Activated CD8-positive, alpha-beta memory T cell treated with anti-CD3 and anti-CD28 coated beads, Interleukin-2, amount 10 ng/mL, durations not matched to agents 7 days and 5 days (primary cell): ENCODE measurements around the gene FARP1. TPM values are rescaled to one million over a fixed set of nuclear protein-coding genes. Genes with fewer than 3 reads are reported as not detected.

Source experiments
- ATAC-seq: fragments of 150-1000 bp; cut with Tn5 transposase; one replicate; pipeline ENCODE4 v1.10.0; 2021; ENCODE audit warnings: moderate library complexity
- CTCF ChIA-PET: fragments of 350-600 bp; sonication (Branson Sonifier 250); formaldehyde crosslinking; loops from one replicate; lab custom pipeline; 2021; ENCODE audit warnings: antibody characterized with exemption; lab: Charles Lee
- DNase-seq: peaks from one replicate; pipeline ENCODE4 v3.0.0-alpha.2; 2020
- H3K27ac Mint-ChIP-seq: one replicate; pipeline ENCODE4 v1.8.0; 2021; ENCODE audit warnings: mild to moderate bottlenecking, mixed read lengths
- H3K27me3 Mint-ChIP-seq: one replicate; pipeline ENCODE4 v1.8.0; 2021; ENCODE audit warnings: mixed read lengths
- H3K36me3 Mint-ChIP-seq: one replicate; pipeline ENCODE4 v1.8.0; 2021; ENCODE audit warnings: mild to moderate bottlenecking, mixed read lengths
- H3K4me1 Mint-ChIP-seq: one replicate; pipeline ENCODE4 v1.8.0; 2021; ENCODE audit warnings: mixed read lengths
- H3K4me3 Mint-ChIP-seq: one replicate; pipeline ENCODE4 v1.8.0; 2021; ENCODE audit warnings: mild to moderate bottlenecking, moderate library complexity, mixed read lengths
- H3K9me3 Mint-ChIP-seq: one replicate; pipeline ENCODE4 v1.8.0; 2022; ENCODE audit warnings: low read depth, mixed read lengths
- total RNA-seq, 2 experiments: library from RNA; stranded (reverse); gene quantifications; one replicate each; pipeline ENCODE4 v1.2.3, GENCODE V29; 2021

The FARP1 gene
- total RNA-seq, 2 experiments from 2014 or later, result 0.44 to 0.87 TPM

DNA sequence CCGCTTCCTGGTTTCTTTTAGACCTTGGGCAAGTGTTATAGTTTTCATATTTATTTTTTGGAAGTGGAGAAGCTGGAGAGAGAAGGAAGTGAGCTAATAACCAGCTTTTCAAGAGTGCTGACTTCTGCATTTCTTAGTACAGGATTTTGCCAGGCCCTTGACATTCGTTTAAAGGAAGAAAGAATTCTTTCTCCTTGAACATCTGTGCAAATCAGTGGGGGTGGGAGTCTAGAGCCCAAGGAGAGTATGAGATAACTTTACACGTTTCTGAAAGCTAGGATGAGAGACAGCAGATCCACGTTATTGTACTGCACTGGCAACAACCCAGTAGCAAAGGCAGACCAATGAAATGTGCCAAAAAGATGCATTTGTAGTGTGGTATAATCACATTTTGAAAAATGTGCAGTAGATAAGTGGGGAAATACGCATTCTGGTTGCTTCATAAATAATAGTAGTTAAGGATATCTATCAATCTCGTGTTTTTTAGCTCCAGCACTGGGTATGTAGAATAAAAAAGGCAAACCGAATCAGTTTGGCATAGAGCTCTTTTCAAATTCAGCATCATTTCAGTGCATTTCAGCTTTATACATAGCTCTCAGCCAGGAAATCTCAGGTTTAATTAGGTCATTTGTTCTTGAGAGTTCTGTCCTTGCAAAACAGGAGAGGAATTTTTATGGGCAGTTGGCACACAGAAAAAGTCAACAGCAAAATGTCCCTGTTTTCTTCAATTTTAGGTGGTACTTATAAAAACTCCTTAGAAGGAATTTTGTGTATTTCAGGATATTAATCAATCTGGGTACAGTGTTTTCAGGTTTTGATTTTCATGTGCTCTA lies 29.9 kb downstream of the FARP1 start:
- no peak for ATAC-seq
- H3K4me3 Mint-ChIP-seq, result no peak overlapping the region
- no peak for DNase-seq
- no peaks in the 10 kb centered on the region for H3K4me1 Mint-ChIP-seq
- peaks cover 24% of the 10 kb centered on the region for H3K27me3 Mint-ChIP-seq
- no peaks in the 10 kb centered on the region for H3K9me3 Mint-ChIP-seq
- CTCF ChIA-PET, result no interaction called here
- H3K27ac Mint-ChIP-seq, result no peak overlapping the region
- no peaks in the 10 kb centered on the region for H3K36me3 Mint-ChIP-seq

DNA sequence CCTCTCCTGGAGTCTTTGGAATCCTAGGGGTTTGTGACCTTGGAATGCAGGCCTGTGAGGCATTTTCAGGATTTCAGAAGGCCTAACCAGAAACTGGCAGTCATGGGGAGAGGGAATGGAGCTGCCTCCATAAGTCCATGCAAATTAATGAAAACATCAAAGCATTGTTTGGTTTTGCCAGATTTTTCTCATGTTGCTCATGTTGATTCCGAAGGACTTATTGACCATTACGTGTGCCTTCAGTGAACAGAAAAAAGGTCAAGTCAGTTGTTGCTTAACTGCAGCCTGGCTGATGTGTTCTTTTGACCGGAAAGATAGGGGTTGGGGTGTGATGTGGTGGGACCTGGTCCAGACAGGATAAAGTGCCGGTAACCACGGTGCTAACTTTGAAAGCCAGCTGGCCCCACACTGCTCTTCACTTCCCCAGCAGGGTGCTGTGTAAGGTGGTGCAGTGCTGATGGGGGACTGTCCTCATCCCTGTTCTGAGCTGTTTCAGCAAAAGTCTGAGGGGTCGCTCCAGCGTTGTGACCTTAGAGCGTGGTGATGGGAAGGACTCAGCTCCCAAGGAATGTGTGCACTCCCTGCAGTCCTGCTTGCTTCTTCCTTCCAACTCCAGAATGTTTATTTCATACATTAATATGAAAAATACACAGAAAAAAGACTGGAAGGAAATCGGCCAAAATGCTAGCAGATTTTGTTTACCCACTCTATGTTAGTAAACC lies 30.7 kb downstream of the FARP1 start:
- no peaks in the 10 kb centered on the region for H3K9me3 Mint-ChIP-seq
- H3K36me3 Mint-ChIP-seq, result no peaks in the 10 kb centered on the region
- H3K27ac Mint-ChIP-seq, result no peak overlapping the region
- H3K4me1 Mint-ChIP-seq, result no peaks in the 10 kb centered on the region
- DNase-seq (no peak), ATAC-seq (no peak)
- peaks cover 23% of the 10 kb centered on the region for H3K27me3 Mint-ChIP-seq
- CTCF ChIA-PET, result no interaction called here
- H3K4me3 Mint-ChIP-seq, result no peak overlapping the region

DNA sequence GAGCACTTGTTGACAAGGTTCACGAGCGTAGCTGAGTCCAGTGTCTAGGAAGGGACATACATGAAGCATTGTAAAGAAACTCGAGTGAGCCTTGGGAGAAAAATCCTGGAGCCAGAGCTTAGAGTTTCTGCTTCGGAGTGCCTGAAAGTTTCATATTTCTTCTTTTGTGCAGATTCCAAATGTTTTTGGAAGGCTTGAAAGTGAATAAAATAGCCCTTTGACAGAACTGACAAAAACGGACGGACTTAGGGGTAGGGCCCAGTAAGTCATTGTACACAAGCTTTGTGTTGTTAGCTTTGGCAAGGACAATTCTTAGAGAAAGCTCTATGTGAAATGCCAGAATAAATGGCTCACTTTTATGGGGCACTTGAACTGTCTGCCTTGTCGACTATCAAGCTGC lies 31.4 kb downstream of the FARP1 start:
- DNase-seq (no peak), ATAC-seq (no peak)
- Mint-ChIP-seq H3K4me1 (no peaks in the 10 kb centered on the region), H3K9me3 (no peaks in the 10 kb centered on the region), H3K27ac (no peak overlapping the region), H3K4me3 (no peak overlapping the region), H3K36me3 (no peaks in the 10 kb centered on the region), H3K27me3 (peaks cover 22% of the 10 kb centered on the region)
- CTCF ChIA-PET, result no interaction called here

DNA sequence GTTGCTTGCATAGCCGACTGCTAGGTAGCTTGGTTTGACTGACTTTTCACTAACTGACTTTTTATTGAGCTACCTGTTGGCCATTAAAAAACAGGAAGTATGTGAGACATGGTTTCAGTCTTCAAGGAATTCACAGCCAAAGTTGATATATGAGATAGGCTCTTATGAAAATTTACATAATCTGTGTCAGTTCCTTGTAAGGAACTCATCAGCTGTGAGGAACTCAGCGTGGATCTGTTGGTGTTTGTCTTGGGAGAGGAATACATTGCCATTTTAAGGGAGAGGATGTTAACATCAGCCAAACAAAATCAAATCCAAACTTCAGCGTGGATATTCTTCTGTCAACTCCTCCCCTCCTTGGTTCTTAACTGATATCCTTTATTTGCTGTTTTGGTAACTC lies 32.1 kb downstream of the FARP1 start:
- Mint-ChIP-seq H3K27ac (no peak overlapping the region), H3K36me3 (no peaks in the 10 kb centered on the region), H3K4me1 (no peaks in the 10 kb centered on the region), H3K27me3 (peaks cover 21% of the 10 kb centered on the region), H3K4me3 (no peak overlapping the region), H3K9me3 (no peaks in the 10 kb centered on the region)
- ATAC-seq (no peak), DNase-seq (no peak)
- CTCF ChIA-PET, result no interaction called here

DNA sequence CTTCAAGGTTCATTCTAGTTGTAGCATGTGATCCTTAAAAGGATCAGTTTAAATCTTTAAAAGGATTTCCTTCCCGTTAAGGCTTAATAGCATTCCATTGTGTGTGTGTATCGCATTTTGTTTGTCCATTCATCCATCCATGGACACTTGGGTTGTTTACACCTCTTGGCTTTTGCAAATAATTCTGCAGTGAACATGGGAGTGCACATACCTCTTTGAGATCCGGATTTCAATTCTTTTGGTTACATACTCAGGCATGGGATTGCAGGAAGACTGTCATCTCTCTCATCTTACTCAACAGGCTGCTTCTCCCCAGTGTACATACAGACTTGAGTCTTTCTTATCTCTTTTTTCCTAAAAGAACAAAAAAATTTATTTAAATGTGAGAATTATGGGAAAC lies 32.9 kb downstream of the FARP1 start:
- Mint-ChIP-seq H3K36me3 (no peaks in the 10 kb centered on the region), H3K27me3 (peaks cover 18% of the 10 kb centered on the region), H3K27ac (no peak overlapping the region), H3K4me3 (no peak overlapping the region), H3K9me3 (no peaks in the 10 kb centered on the region), H3K4me1 (no peaks in the 10 kb centered on the region)
- CTCF ChIA-PET, result no interaction called here
- ATAC-seq, result no peak
- no peak for DNase-seq

DNA sequence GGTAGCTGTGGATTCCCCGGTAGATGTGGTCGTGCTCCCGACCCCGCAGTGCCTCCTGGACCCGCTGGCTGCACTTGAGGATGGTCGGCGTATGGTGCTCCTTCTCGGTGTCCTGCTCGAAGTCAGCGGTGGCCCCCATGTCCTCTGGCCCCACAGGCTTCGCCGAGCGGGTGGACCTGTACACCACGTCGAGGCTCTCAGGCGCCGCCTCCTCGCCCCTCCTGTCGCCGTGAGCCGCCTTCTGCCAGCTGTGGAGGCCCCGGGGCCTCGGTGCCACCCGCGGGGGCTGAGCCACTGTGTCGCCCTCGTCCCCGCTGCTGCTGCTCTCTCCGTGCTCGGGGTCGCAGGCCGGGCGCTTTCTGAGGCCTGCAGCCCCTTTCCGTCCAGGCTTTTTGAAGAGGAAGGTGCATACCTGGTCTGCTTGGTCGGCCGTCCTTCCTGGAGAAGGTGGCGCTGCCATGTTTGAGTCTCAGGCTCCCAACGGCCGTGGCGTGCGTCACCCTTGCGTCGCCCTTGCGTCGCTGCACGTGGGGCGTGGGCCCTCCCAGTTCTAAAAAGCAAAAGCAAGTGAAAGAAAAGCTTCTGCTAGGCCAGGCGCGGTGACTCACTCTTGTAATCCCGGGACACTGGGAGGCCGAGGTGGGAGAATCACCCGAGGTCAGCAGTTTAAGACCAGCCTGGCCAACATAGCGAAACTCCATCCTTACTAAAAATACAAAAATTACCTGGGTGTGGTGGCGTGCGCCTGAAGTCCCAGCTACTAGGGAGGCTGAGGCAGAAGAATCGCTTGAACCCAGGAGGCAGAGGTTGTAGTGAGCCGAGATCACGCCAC lies 34.1 kb downstream of the FARP1 start, which contains the start of gene RNF113B:
RNF113B (minus strand) TSS at position 493 of the 832 bp plus-strand sequence; CDS start at position 460, 33 bp downstream.
- peaks cover 20% of the 10 kb centered on the region for H3K27me3 Mint-ChIP-seq
- no peak for ATAC-seq

DNA sequence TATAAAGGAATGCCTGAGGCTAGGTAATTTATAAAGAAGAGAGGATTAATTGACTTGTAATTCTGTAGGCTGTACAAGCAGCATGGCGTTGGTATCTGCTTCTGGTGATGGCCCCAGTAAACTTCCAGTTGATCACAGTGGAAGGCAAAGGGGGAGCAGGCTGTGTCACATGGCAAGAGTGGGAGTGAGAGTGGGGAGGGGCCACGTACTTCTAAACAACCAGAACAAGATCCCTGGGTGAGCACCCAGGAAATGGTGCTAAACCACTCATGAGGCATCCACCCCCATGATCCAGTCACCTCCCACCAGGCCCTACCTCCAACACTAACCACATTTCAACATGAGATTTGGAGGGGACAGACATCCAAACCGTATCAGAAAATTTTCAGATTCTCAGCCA lies 37.2 kb downstream of the FARP1 start:
- H3K4me3 Mint-ChIP-seq, result no peak overlapping the region

More for the DNA sequence above, 34.1 kb downstream of the FARP1 start, which contains the start of gene RNF113B:
- no peaks in the 10 kb centered on the region for H3K36me3 Mint-ChIP-seq
- H3K9me3 Mint-ChIP-seq, result no peaks in the 10 kb centered on the region
- H3K27ac Mint-ChIP-seq, result no peak within 1 kb of the TSS
- no peaks in the 10 kb centered on the region for H3K4me1 Mint-ChIP-seq
- no peak within 1 kb of the TSS for H3K4me3 Mint-ChIP-seq
- DNase-seq, result no peak
- CTCF ChIA-PET, result interaction anchor here (0.9 kb wide), 1 partner anchor 12 kb away, joined by 4 read pairs; no protein-coding TSS in a partner anchor

DNA sequence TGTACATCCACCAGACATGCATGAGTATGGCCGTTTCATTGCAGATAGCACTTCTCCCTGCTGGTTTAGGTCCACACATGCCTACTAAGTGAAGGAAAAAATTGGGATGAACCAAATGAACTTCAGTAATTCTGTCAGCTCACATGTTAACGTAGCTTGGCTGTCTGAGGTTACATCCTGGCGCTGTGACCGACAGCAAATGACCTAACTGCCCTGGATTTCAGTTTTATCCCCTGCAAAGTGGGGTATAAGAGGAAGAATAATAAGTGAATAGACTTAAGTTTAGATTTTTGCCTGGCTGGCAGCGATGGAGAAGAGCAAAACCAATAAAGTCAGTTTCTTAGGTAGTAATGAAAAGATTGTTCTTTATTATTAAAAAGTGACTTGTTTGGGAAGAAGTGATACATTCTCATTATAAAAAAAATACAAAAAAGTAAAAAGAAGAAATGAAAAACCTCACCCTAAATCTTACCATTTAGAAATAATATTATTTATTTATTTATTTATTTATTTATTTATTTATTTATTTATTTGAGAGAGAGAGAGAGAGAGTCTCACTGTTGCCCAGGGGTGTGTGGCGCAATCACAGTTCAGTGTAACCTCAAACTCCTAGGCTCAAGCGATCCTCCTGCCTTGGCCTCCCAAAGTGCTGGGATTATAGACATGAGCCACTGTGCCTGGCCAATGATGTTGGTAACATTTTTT lies 38.4 kb downstream of the FARP1 start:
- ATAC-seq (no peak), DNase-seq (no peak)
- H3K9me3 Mint-ChIP-seq, result no peaks in the 10 kb centered on the region
- CTCF ChIA-PET, result no interaction called here
- no peak overlapping the region for H3K4me3 Mint-ChIP-seq
- peaks cover 3% of the 10 kb centered on the region for H3K27me3 Mint-ChIP-seq
- no peak overlapping the region for H3K27ac Mint-ChIP-seq
- no peaks in the 10 kb centered on the region for H3K4me1 Mint-ChIP-seq
- H3K36me3 Mint-ChIP-seq, result no peaks in the 10 kb centered on the region

More for the DNA sequence above, 37.2 kb downstream of the FARP1 start:
- Mint-ChIP-seq H3K27me3 (peaks cover 3% of the 10 kb centered on the region), H3K9me3 (no peaks in the 10 kb centered on the region), H3K27ac (no peak overlapping the region), H3K4me1 (no peaks in the 10 kb centered on the region), H3K36me3 (no peaks in the 10 kb centered on the region)
- DNase-seq (no peak), ATAC-seq (no peak)
- CTCF ChIA-PET, result no interaction called here

DNA sequence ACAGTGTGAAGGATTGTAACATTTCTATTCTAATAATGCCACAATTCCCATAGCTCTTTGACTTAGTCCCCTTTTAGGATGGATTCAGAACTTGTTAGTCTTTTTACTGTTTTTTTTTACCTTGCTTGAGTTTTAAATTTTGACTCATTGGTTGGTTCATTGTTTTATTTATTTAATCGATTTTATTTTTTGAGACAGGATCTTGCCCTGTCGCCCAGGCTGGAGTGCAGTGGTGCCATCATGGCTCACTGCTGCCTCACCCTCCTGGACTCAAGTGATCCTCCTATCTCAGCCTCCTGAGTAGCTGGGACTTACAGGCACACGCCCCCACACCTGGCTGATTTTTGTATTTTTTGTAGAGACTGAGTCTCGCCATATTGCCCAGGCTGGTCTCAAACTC lies 39.3 kb downstream of the FARP1 start:
- Mint-ChIP-seq H3K4me3 (no peak overlapping the region), H3K9me3 (no peaks in the 10 kb centered on the region), H3K36me3 (no peaks in the 10 kb centered on the region), H3K27me3 (peaks cover 3% of the 10 kb centered on the region), H3K4me1 (no peaks in the 10 kb centered on the region), H3K27ac (no peak overlapping the region)
- DNase-seq (no peak), ATAC-seq (no peak)
- CTCF ChIA-PET, result no interaction called here

DNA sequence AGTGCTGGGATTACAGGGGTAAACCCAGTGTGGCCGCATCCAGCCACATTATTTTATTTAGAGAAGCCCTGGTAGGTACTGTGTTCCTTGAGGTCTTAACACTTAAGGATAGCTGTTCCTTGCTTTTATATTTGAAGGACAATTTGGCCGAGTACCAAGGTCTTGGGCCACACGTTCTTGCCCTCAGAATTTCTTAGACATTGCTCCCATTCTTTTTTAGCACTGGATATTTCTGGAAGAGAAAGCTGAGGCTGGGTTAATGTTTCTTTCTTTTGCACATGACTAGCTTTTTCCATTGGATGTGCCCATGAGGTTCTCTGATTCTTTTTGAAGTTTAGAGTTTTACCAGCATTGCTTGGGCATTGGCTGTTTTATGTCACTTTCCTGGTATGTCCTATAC lies 39.7 kb downstream of the FARP1 start:
- Mint-ChIP-seq H3K9me3 (no peaks in the 10 kb centered on the region), H3K36me3 (no peaks in the 10 kb centered on the region), H3K27ac (no peak overlapping the region), H3K27me3 (peaks cover 3% of the 10 kb centered on the region), H3K4me3 (no peak overlapping the region), H3K4me1 (no peaks in the 10 kb centered on the region)
- DNase-seq (no peak), ATAC-seq (no peak)
- CTCF ChIA-PET, result interaction anchor here (0.6 kb wide), 1 partner anchor 234 kb away, joined by 3 read pairs; no protein-coding TSS in a partner anchor

DNA sequence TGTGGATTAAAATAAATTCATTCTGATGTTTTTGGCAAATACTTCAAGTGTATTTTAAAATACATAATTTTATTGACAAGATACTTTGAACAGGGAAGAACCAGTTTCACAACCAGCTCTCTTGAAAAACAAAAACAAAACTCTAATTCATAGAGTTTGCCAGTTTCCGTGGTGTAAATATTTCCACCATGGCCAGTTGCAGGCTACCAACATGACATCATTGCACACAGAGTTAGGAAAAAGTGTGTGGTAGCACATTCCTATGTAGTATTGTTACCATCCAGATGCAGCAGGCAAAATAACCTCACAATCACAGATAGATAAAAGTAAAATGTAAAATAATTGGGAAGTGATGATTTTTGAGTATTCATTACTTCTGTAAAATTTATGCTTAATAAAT lies 41.9 kb downstream of the FARP1 start:
- H3K9me3 Mint-ChIP-seq, result no peaks in the 10 kb centered on the region
- no peaks in the 10 kb centered on the region for H3K36me3 Mint-ChIP-seq
- CTCF ChIA-PET, result no interaction called here
- no peak overlapping the region for H3K27ac Mint-ChIP-seq
- no peaks in the 10 kb centered on the region for H3K4me1 Mint-ChIP-seq
- ATAC-seq (no peak), DNase-seq (no peak)
- no peak overlapping the region for H3K4me3 Mint-ChIP-seq
- H3K27me3 Mint-ChIP-seq, result peaks cover 3% of the 10 kb centered on the region

DNA sequence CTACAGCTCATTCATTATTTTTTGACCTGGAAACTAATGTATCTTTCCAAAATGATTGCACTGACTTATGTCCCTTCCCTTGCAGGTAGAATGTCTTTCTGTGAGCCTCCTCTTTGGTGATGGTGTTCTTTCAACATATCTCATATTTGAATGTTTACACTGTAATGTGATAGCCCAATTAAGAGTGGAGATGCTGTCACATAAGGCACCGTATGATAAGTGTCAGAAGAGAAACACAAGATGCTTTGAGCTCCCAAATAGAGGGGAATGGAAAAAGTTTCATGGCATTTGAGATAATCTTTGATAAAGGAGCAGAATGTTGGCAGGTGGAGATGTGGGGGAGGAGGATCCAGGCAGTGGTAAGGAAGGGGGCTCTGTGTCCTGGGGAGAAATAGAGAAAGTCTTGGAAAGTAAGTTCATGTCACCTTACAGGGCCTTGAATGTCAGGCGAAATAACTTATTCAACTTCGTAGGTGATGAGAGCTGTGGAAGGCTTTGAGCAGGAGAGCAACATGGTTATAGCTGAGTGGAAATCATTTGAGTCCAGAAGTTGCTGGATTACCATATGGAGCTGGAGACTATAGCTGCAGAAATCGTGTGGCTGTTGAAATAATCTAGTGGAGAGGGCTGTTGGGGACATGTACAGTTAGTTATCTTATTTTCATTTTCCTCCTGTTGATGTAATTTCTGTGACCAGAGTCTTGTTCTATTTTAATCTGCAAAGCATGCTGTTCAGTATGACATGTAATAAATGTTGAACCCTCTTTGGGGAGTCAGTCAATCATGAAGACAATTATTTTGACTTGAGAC lies 44.5 kb downstream of the FARP1 start:
- no peaks in the 10 kb centered on the region for H3K9me3 Mint-ChIP-seq
- H3K4me1 Mint-ChIP-seq, result no peaks in the 10 kb centered on the region
- no peak overlapping the region for H3K4me3 Mint-ChIP-seq
- ATAC-seq (no peak), DNase-seq (no peak)
- H3K36me3 Mint-ChIP-seq, result no peaks in the 10 kb centered on the region
- CTCF ChIA-PET, result interaction anchor here (0.6 kb wide), 1 partner anchor 23 kb away, joined by 3 read pairs; no protein-coding TSS in a partner anchor
- no peak overlapping the region for H3K27ac Mint-ChIP-seq
- H3K27me3 Mint-ChIP-seq, result no peaks in the 10 kb centered on the region
